Naive thymus-derived CD8-positive, alpha-beta T cell (primary cell): ENCODE measurements around the gene ULK3. TPM values are rescaled to one million over a fixed set of nuclear protein-coding genes. Genes with fewer than 3 reads are reported as not detected.

ENCODE experiments used
- ATAC-seq, 2 donors: fragments of 150-1000 bp; cut with Tn5 transposase in 1 of 2; sonication (Bioruptor Pico), chemical (Tn5 transposase) in 1 of 2; 1 replicate in 1 of 2; 2 replicates in 1 of 2; pipeline ENCODE4 v1.10.0; 2021; ENCODE audit warnings: mild to moderate bottlenecking in 2 of 2, moderate library complexity in 2 of 2
- POLR2A ChIA-PET: fragments of 350-600 bp; sonication (Branson Sonifier 250); formaldehyde crosslinking; loops from one replicate; lab custom pipeline; 2021; ENCODE audit warnings: antibody characterized with exemption; lab: Charles Lee
- DNase-seq, 10 donors: peaks; one replicate each; pipeline versions ENCODE4 v3.0.0 to v3.0.0-alpha.2; 2020 to 2022
- H3K27ac Mint-ChIP-seq, 10 donors: one replicate each; pipeline ENCODE4 v1.8.0; 2020 to 2022; ENCODE audit warnings: mild to moderate bottlenecking in 10 of 10, mixed read lengths in 10 of 10, moderate library complexity in 4 of 10, inconsistent platforms in 1 of 10
- H3K27me3 Mint-ChIP-seq, 5 donors: one replicate each; pipeline ENCODE4 v1.8.0; 2021 to 2022; ENCODE audit warnings: mixed read lengths in 5 of 5
- H3K36me3 Mint-ChIP-seq, 3 donors: one replicate each; pipeline ENCODE4 v1.8.0; 2020 to 2022; ENCODE audit warnings: mixed read lengths in 3 of 3, mild to moderate bottlenecking in 2 of 3, inconsistent platforms in 1 of 3
- H3K4me1 Mint-ChIP-seq, 4 donors: one replicate each; pipeline ENCODE4 v1.8.0; 2021 to 2022; ENCODE audit warnings: mixed read lengths in 4 of 4
- H3K4me3 Mint-ChIP-seq, 10 donors: one replicate each; pipeline ENCODE4 v1.8.0; 2020 to 2022; ENCODE audit warnings: mild to moderate bottlenecking in 10 of 10, mixed read lengths in 10 of 10, moderate library complexity in 6 of 10, inconsistent platforms in 1 of 10
- H3K9me3 Mint-ChIP-seq, 9 donors: one replicate each; pipeline ENCODE4 v1.8.0; 2020 to 2022; ENCODE audit warnings: mixed read lengths in 9 of 9, mild to moderate bottlenecking in 3 of 9, inconsistent platforms in 1 of 9, moderate library complexity in 1 of 9
- polyA plus RNA-seq, 3 donors: library from polyadenylated mRNA; unstranded; fragments of 300-500 nt; fragmentation: Illumina TruSeq; gene quantifications; one replicate each; pipeline ENCODE4 v1.2.3, GENCODE V29; 2021
- total RNA-seq, 8 experiments: library from RNA in 2 of 8; stranded (reverse) in 2 of 8; gene quantifications; one replicate each; pipeline ENCODE4 v1.2.3 and lab custom pipeline; 2021 to 2026

ULK3 gene
- total and polyA plus RNA-seq, 5 experiments from 2014 or later = 16.3 to 83.6 (median 32.2) TPM

- POLR2A ChIA-PET = no interaction called here
- no peak for ATAC-seq
- H3K9me3 Mint-ChIP-seq = no peaks in the 10 kb centered on the region
These were observed 14.1 kb downstream of the ULK3 start for GRCh38 chr15:74828835-74829234.

GRCh38 chr15:74827614-74828013 lies 15.3 kb downstream of the ULK3 start:
- DNase-seq (no peak), ATAC-seq (no peak)
- Mint-ChIP-seq H3K4me3 (no peak overlapping the region), H3K4me1 (peaks cover 2 to 6% (median 6%) of the 10 kb centered on the region in 4 donors), H3K9me3 (no peaks in the 10 kb centered on the region), H3K27me3 (peaks cover 10 to 42% (median 27%) of the 10 kb centered on the region in 5 donors), H3K36me3 (no peaks in the 10 kb centered on the region), H3K27ac (no peak overlapping the region)
- POLR2A ChIA-PET = interaction anchor here (1.0 kb wide), 1 partner anchor 13 kb away, joined by 3 read pairs; no protein-coding TSS in a partner anchor

More at GRCh38 chr15:74828835-74829234, 14.1 kb downstream of the ULK3 start:
- no peak for DNase-seq
- no peaks in the 10 kb centered on the region for H3K36me3 Mint-ChIP-seq
- H3K4me3 Mint-ChIP-seq = no peak overlapping the region
- peaks cover 2 to 6% (median 6%) of the 10 kb centered on the region in 4 donors for H3K4me1 Mint-ChIP-seq
- no peak overlapping the region for H3K27ac Mint-ChIP-seq
- peaks cover 10 to 40% (median 27%) of the 10 kb centered on the region in 5 donors for H3K27me3 Mint-ChIP-seq

- H3K4me3 Mint-ChIP-seq = no peak overlapping the region
- DNase-seq (no peak), ATAC-seq (no peak)
- H3K4me1 Mint-ChIP-seq = peaks cover 2 to 6% (median 6%) of the 10 kb centered on the region in 4 donors
- no peak overlapping the region for H3K27ac Mint-ChIP-seq
- H3K27me3 Mint-ChIP-seq = peaks cover 10 to 42% (median 27%) of the 10 kb centered on the region in 5 donors
- H3K36me3 Mint-ChIP-seq = no peaks in the 10 kb centered on the region
- H3K9me3 Mint-ChIP-seq = no peaks in the 10 kb centered on the region
- POLR2A ChIA-PET = interaction anchor here (1.0 kb wide), 2 partner anchors 14 to 55 kb away, joined by 3 read pairs; no protein-coding TSS in a partner anchor
These were observed 16.0 kb downstream of the ULK3 start for GRCh38 chr15:74826921-74827320.

GRCh38 chr15:74826364-74826819 lies 16.6 kb downstream of the ULK3 start, which contains the start of gene CPLX3:
TSS of gene CPLX3 (plus strand) at chr15:74826627. CDS start at chr15:74826704, 77 bp downstream.
- peaks cover 2 to 11% (median 6%) of the 10 kb centered on the region in 4 donors for H3K4me1 Mint-ChIP-seq
- DNase-seq (peak; percentile 11 to 71 (median 52)), ATAC-seq (peak; percentile 79)
- H3K4me3 Mint-ChIP-seq = no peak within 1 kb of the TSS
- H3K27ac Mint-ChIP-seq = no peak within 1 kb of the TSS
- POLR2A ChIA-PET = interaction anchor here (0.6 to 1.0 kb wide), 2 partner anchors 38 to 55 kb away, joined by 3 to 5 read pairs; no protein-coding TSS in a partner anchor
- no peaks in the 10 kb centered on the region for H3K9me3 Mint-ChIP-seq
- no peaks in the 10 kb centered on the region for H3K36me3 Mint-ChIP-seq
- H3K27me3 Mint-ChIP-seq = peaks cover 10 to 42% (median 27%) of the 10 kb centered on the region in 5 donors

- POLR2A ChIA-PET = interaction anchor here (0.6 to 1.0 kb wide), 2 partner anchors 39 to 54 kb away, joined by 3 to 5 read pairs; no protein-coding TSS in a partner anchor
- no peak for DNase-seq
These were observed 17.1 kb downstream of the ULK3 start for GRCh38 chr15:74825866-74826265.

GRCh38 chr15:74824976-74825375 lies 18.0 kb downstream of the ULK3 start:
- POLR2A ChIA-PET = no interaction called here
- Mint-ChIP-seq H3K27me3 (peaks cover 10 to 38% (median 25%) of the 10 kb centered on the region in 5 donors), H3K36me3 (no peaks in the 10 kb centered on the region), H3K4me3 (peak overlapping the region in 1 of 10 donors; percentile 3), H3K27ac (no peak overlapping the region), H3K9me3 (no peaks in the 10 kb centered on the region), H3K4me1 (peaks cover 2 to 23% (median 6%) of the 10 kb centered on the region in 4 donors)
- ATAC-seq (no peak), DNase-seq (no peak)

More at GRCh38 chr15:74825866-74826265, 17.1 kb downstream of the ULK3 start:
- H3K4me1 Mint-ChIP-seq = peaks cover 2 to 16% (median 6%) of the 10 kb centered on the region in 4 donors
- H3K27me3 Mint-ChIP-seq = peaks cover 10 to 42% (median 25%) of the 10 kb centered on the region in 5 donors
- no peak for ATAC-seq
- no peaks in the 10 kb centered on the region for H3K36me3 Mint-ChIP-seq
- H3K4me3 Mint-ChIP-seq = no peak overlapping the region
- no peaks in the 10 kb centered on the region for H3K9me3 Mint-ChIP-seq
- H3K27ac Mint-ChIP-seq = no peak overlapping the region

- no peak overlapping the region for H3K27ac Mint-ChIP-seq
- H3K4me3 Mint-ChIP-seq = no peak overlapping the region
- H3K4me1 Mint-ChIP-seq = peaks cover 2 to 33% (median 12%) of the 10 kb centered on the region in 4 donors
- DNase-seq (no peak), ATAC-seq (no peak)
- H3K27me3 Mint-ChIP-seq = peaks cover 7 to 30% (median 19%) of the 10 kb centered on the region in 5 donors
- POLR2A ChIA-PET = interaction anchor here (0.7 kb wide), 1 partner anchor 16 kb away, joined by 3 read pairs; no protein-coding TSS in a partner anchor
- no peaks in the 10 kb centered on the region for H3K36me3 Mint-ChIP-seq
- no peaks in the 10 kb centered on the region for H3K9me3 Mint-ChIP-seq
These were observed 19.6 kb downstream of the ULK3 start for GRCh38 chr15:74823324-74823723.

GRCh38 chr15:74822233-74822632 lies 20.7 kb downstream of the ULK3 start:
- Mint-ChIP-seq H3K27ac (no peak overlapping the region), H3K4me3 (peak overlapping the region in 1 of 10 donors; percentile 48), H3K27me3 (peaks cover 3 to 19% (median 10%) of the 10 kb centered on the region in 5 donors)

GRCh38 chr15:74821790-74822158 lies 21.2 kb downstream of the ULK3 start:
- no peak for DNase-seq
- H3K27me3 Mint-ChIP-seq = peaks cover 3 to 15% (median 8%) of the 10 kb centered on the region in 5 donors
- H3K9me3 Mint-ChIP-seq = no peaks in the 10 kb centered on the region
- no peak overlapping the region for H3K27ac Mint-ChIP-seq
- POLR2A ChIA-PET = interaction anchor here (1.6 kb wide), 1 partner anchor 13 kb away, joined by 4 read pairs; no protein-coding TSS in a partner anchor
- no peaks in the 10 kb centered on the region for H3K36me3 Mint-ChIP-seq
- peaks cover 4 to 33% (median 11%) of the 10 kb centered on the region in 4 donors for H3K4me1 Mint-ChIP-seq
- no peak for ATAC-seq
- H3K4me3 Mint-ChIP-seq = no peak overlapping the region

More at GRCh38 chr15:74822233-74822632, 20.7 kb downstream of the ULK3 start:
- DNase-seq (no peak), ATAC-seq (no peak)
- POLR2A ChIA-PET = no interaction called here
- peaks cover 2 to 33% (median 12%) of the 10 kb centered on the region in 4 donors for H3K4me1 Mint-ChIP-seq
- no peaks in the 10 kb centered on the region for H3K36me3 Mint-ChIP-seq
- H3K9me3 Mint-ChIP-seq = no peaks in the 10 kb centered on the region

GRCh38 chr15:74821091-74821789 lies 21.7 kb downstream of the ULK3 start:
- H3K27ac Mint-ChIP-seq = no peak overlapping the region
- DNase-seq (no peak), ATAC-seq (no peak)
- H3K4me1 Mint-ChIP-seq = peaks cover 2 to 33% (median 8%) of the 10 kb centered on the region in 4 donors
- H3K9me3 Mint-ChIP-seq = no peaks in the 10 kb centered on the region
- POLR2A ChIA-PET = interaction anchor here (1.6 kb wide), 1 partner anchor 12 kb away, joined by 4 read pairs; no protein-coding TSS in a partner anchor
- no peaks in the 10 kb centered on the region for H3K36me3 Mint-ChIP-seq
- no peak overlapping the region for H3K4me3 Mint-ChIP-seq
- peaks cover 0 to 11% (median 8%) of the 10 kb centered on the region in 5 donors for H3K27me3 Mint-ChIP-seq

- H3K36me3 Mint-ChIP-seq = no peaks in the 10 kb centered on the region
- no peak overlapping the region for H3K4me3 Mint-ChIP-seq
- H3K4me1 Mint-ChIP-seq = peaks cover 2 to 31% (median 8%) of the 10 kb centered on the region in 4 donors
- peak overlapping the region in 2 of 10 donors; percentile 51 to 53 for H3K27ac Mint-ChIP-seq
- H3K9me3 Mint-ChIP-seq = no peaks in the 10 kb centered on the region
- POLR2A ChIA-PET = no interaction called here
- DNase-seq (no peak), ATAC-seq (no peak)
- H3K27me3 Mint-ChIP-seq = peaks cover 0 to 7% (median 6%) of the 10 kb centered on the region in 5 donors
These were observed 22.9 kb downstream of the ULK3 start for GRCh38 chr15:74820056-74820455.

GRCh38 chr15:74817370-74817737 lies 25.6 kb downstream of the ULK3 start:
- peaks cover 6 to 27% (median 10%) of the 10 kb centered on the region in 4 donors for H3K4me1 Mint-ChIP-seq
- no peak for ATAC-seq
- no peak for DNase-seq
- H3K27me3 Mint-ChIP-seq = no peaks in the 10 kb centered on the region
- H3K36me3 Mint-ChIP-seq = no peaks in the 10 kb centered on the region
- H3K4me3 Mint-ChIP-seq = no peak overlapping the region
- no peaks in the 10 kb centered on the region for H3K9me3 Mint-ChIP-seq
- POLR2A ChIA-PET = no interaction called here
- H3K27ac Mint-ChIP-seq = no peak overlapping the region
